H1 (cell line): ENCODE data around the gene RTN4. TPM values are rescaled to one million over a fixed set of nuclear protein-coding genes. Genes with fewer than 3 reads are reported as not detected.

Source experiments
- CTCF ChIA-PET: fragments of 300-600 bp; sonication (Branson Sonifier 250); formaldehyde crosslinking; loops from one replicate; lab custom pipeline; 2021; ENCODE audit not compliant: partially characterized antibody; lab: Charles Lee
- POLR2A ChIA-PET: fragments of 300-600 bp; sonication (Branson Sonifier 250); formaldehyde crosslinking; loops from one replicate; lab custom pipeline; 2021; ENCODE audit warnings: inconsistent platforms; ENCODE audit not compliant: partially characterized antibody; lab: Charles Lee
- DNase-seq, 2 experiments: peaks; one replicate each; pipeline versions ENCODE4 v3.0.0 to v3.0.0-alpha.2; 2010 to 2022; ENCODE audit warnings: low spot score in 2 of 2, low read depth in 1 of 2, mixed read lengths in 1 of 2
- FAIRE-seq: peaks from 2 replicates; lab custom pipeline; 2011; peaks lifted over from hg19 to GRCh38; lab: Jason Lieb, UNC
- H2AFZ ChIP-seq: 2 replicates; pipeline ENCODE4 v1.8.1; 2012; ENCODE audit warnings: low read length, inconsistent platforms
- H2AK5ac ChIP-seq: 2 replicates; pipeline ENCODE4 v1.6.1; 2013; ENCODE audit warnings: low read depth, low read length
- H2BK120ac ChIP-seq: replicated peaks from 2 replicates; pipeline ENCODE3; 2013; ENCODE audit warnings: low read depth, low read length, inconsistent platforms
- H2BK12ac ChIP-seq: 2 replicates; pipeline ENCODE4 v1.6.1; 2013; ENCODE audit warnings: low read depth, low read length
- H2BK15ac ChIP-seq: 2 replicates; pipeline ENCODE4 v1.6.1; 2013; ENCODE audit warnings: low read length
- H2BK20ac ChIP-seq: 2 replicates; pipeline ENCODE4 v1.6.1; 2013; ENCODE audit warnings: low read length
- H2BK5ac ChIP-seq: 2 replicates; pipeline ENCODE4 v1.6.1; 2013; ENCODE audit warnings: low read depth, low read length
- H3K14ac ChIP-seq: 2 replicates; pipeline ENCODE4 v1.6.1; 2013; ENCODE audit warnings: inconsistent platforms; ENCODE audit not compliant: insufficient read length
- H3K18ac ChIP-seq: 2 replicates; pipeline ENCODE4 v1.6.1; 2013; ENCODE audit warnings: low read length; ENCODE audit errors: extremely low read depth
- H3K23ac ChIP-seq: 2 replicates; pipeline ENCODE4 v1.6.1; 2013; ENCODE audit warnings: inconsistent platforms; ENCODE audit not compliant: insufficient read length
- H3K23me2 ChIP-seq: 2 replicates; pipeline ENCODE4 v1.6.1; 2013; ENCODE audit warnings: low read depth, low read length
- H3K27ac ChIP-seq: 2 replicates; pipeline ENCODE4 v1.6.1; 2011; ENCODE audit warnings: low read depth, low read length, inconsistent platforms
- H3K27me3 ChIP-seq, 4 experiments: replicated peaks in 1 of 4; 1 replicate in 1 of 4; 2 replicates in 3 of 4; pipeline versions ENCODE4 v1.6.1 to v1.8.1; 2011 to 2013; ENCODE audit warnings: low read length in 3 of 4, mild to moderate bottlenecking in 3 of 4, inconsistent platforms in 2 of 4, mixed read lengths in 2 of 4, moderate library complexity in 1 of 4; ENCODE audit not compliant: control insufficient read depth in 3 of 4, insufficient read depth in 3 of 4; ENCODE audit errors: extremely low read depth in 1 of 4
- H3K36me3 ChIP-seq, 4 experiments: 2 replicates each; pipeline versions ENCODE4 v1.6.1 to v1.8.1; 2011 to 2013; ENCODE audit warnings: mild to moderate bottlenecking in 4 of 4, low read length in 3 of 4, moderate library complexity in 2 of 4, control low read depth in 1 of 4, inconsistent platforms in 1 of 4; ENCODE audit not compliant: insufficient read depth in 4 of 4, control insufficient read depth in 2 of 4
- H3K4ac ChIP-seq: replicated peaks from 2 replicates; pipeline ENCODE3; 2013; ENCODE audit warnings: low read length, low read depth, mixed read lengths, inconsistent platforms; ENCODE audit not compliant: insufficient read length
- H3K4me1 ChIP-seq, 4 experiments: replicated peaks in 1 of 4; 1 replicate in 1 of 4; 2 replicates in 3 of 4; pipeline versions ENCODE4 v1.6.1 to v1.8.1; 2011 to 2013; ENCODE audit warnings: low read length in 3 of 4, inconsistent platforms in 2 of 4, mixed read lengths in 1 of 4; ENCODE audit not compliant: insufficient read depth in 4 of 4, control insufficient read depth in 3 of 4
- H3K4me2 ChIP-seq, 2 experiments: 2 replicates each; pipeline versions ENCODE4 v1.6.1 to v1.8.1; 2011 to 2013; ENCODE audit warnings: low read depth in 2 of 2, low read length in 2 of 2, control low read depth in 1 of 2, inconsistent platforms in 1 of 2, mild to moderate bottlenecking in 1 of 2; ENCODE audit not compliant: insufficient read depth in 1 of 2
- H3K4me3 ChIP-seq, 4 experiments: fragments of 200-600, 300-600 bp in 1 of 4; sonication (generic), shearing (Covaris generic), sonication (Bioruptor Twin) in 1 of 4; 2 replicates each; pipeline versions ENCODE4 v1.5.1 to v1.8.1; 2011 to 2016; ENCODE audit warnings: low read length in 4 of 4, low read depth in 3 of 4, control low read depth in 2 of 4, inconsistent platforms in 2 of 4, mild to moderate bottlenecking in 2 of 4, mixed read lengths in 1 of 4, moderate library complexity in 1 of 4; ENCODE audit not compliant: insufficient read depth in 2 of 4; ENCODE audit errors: extremely low read depth in 1 of 4
- H3K56ac ChIP-seq: replicated peaks from 2 replicates; pipeline ENCODE3; 2013; ENCODE audit warnings: low read depth, mild to moderate bottlenecking, mixed read lengths, low read length, inconsistent platforms; ENCODE audit not compliant: insufficient read length
- H3K79me1 ChIP-seq: 2 replicates; pipeline ENCODE4 v1.6.1; 2013; ENCODE audit warnings: low read depth, low read length, control low read depth
- H3K79me2 ChIP-seq, 2 experiments: 2 replicates each; pipeline versions ENCODE4 v1.6.1 to v1.8.1; 2012 to 2013; ENCODE audit warnings: low read length in 2 of 2, mild to moderate bottlenecking in 2 of 2, inconsistent platforms in 1 of 2; ENCODE audit not compliant: insufficient read depth in 2 of 2, control insufficient read depth in 1 of 2
- H3K9ac ChIP-seq, 4 experiments: replicated peaks in 1 of 4; 1 replicate in 1 of 4; 2 replicates in 3 of 4; pipeline versions ENCODE4 v1.6.1 to v1.8.1; 2011 to 2013; ENCODE audit warnings: low read depth in 3 of 4, low read length in 3 of 4, control low read depth in 2 of 4, mild to moderate bottlenecking in 2 of 4, moderate library complexity in 2 of 4, inconsistent platforms in 1 of 4; ENCODE audit errors: extremely low read depth in 1 of 4
- H3K9me3 ChIP-seq, 2 experiments: 2 replicates each; pipeline versions ENCODE4 v1.6.1 to v1.8.1; 2012 to 2013; ENCODE audit warnings: mild to moderate bottlenecking in 2 of 2, moderate library complexity in 2 of 2, control low read depth in 1 of 2, inconsistent platforms in 1 of 2, low read depth in 1 of 2, low read length in 1 of 2, mixed read lengths in 1 of 2; ENCODE audit not compliant: insufficient read depth in 2 of 2
- H4K20me1 ChIP-seq, 2 experiments: replicated peaks in 1 of 2; 2 replicates each; pipeline versions ENCODE3 to v1.8.1; 2011 to 2013; ENCODE audit warnings: inconsistent platforms in 2 of 2, low read length in 2 of 2, mild to moderate bottlenecking in 1 of 2; ENCODE audit not compliant: insufficient read depth in 2 of 2, control insufficient read depth in 1 of 2
- H4K5ac ChIP-seq: 2 replicates; pipeline ENCODE4 v1.6.1; 2013; ENCODE audit warnings: low read length, low read depth, mixed read lengths, inconsistent platforms; ENCODE audit not compliant: insufficient read length
- H4K8ac ChIP-seq: 2 replicates; pipeline ENCODE4 v1.8.0; 2013; ENCODE audit warnings: mild to moderate bottlenecking, moderate library complexity, low read length, inconsistent platforms; ENCODE audit not compliant: insufficient read depth; ENCODE audit errors: extremely low read depth
- H4K91ac ChIP-seq: replicated peaks from 2 replicates; pipeline ENCODE3; 2013; ENCODE audit warnings: low read length, mixed read lengths, inconsistent platforms; ENCODE audit not compliant: insufficient read length
- NANOG ChIP-seq: IDR thresholded peaks from 2 replicates; pipeline ENCODE4 v1.6.1; 2011; ENCODE audit warnings: low read length, low read depth, mild to moderate bottlenecking, inconsistent platforms; ENCODE audit not compliant: insufficient read depth, poor library complexity, severe bottlenecking
- SIN3A ChIP-seq, 2 experiments: IDR thresholded peaks in 1 of 2; conservative IDR thresholded peaks in 1 of 2; 2 replicates each; pipeline ENCODE4 v1.6.1; 2011 to 2012; ENCODE audit warnings: low read length in 2 of 2, improper control_type of control experiment in 1 of 2, low read depth in 1 of 2, mild to moderate bottlenecking in 1 of 2
- SIX5 ChIP-seq: IDR thresholded peaks from 2 replicates; pipeline ENCODE4 v1.6.1; 2011; ENCODE audit warnings: mild to moderate bottlenecking, low read depth, low read length
- WGBS, 2 experiments: shearing (Covaris generic) in 1 of 2; methylation state at CpG; one replicate each; pipeline versions ENCODE4 v1.1.6 to v1.1.7; 2013 to 2015; ENCODE audit warnings: low lambda C conversion rate in 2 of 2, mixed read lengths in 2 of 2, inconsistent platforms in 1 of 2, low coverage in 1 of 2, missing lambda C conversion rate in 1 of 2; ENCODE audit not compliant: insufficient replicate concordance in 2 of 2, insufficient coverage in 1 of 2, insufficient read length in 1 of 2; ENCODE audit errors: extremely low coverage in 1 of 2, missing lambda C conversion rate in 1 of 2; 5-methylcytosine and 5-hydroxymethylcytosine counted together
- polyA plus RNA-seq, 7 experiments: library from polyadenylated mRNA; depleted of rRNA in 3 of 7; stranded (reverse) in 5 of 7; unstranded in 2 of 7; fragments of >200 nt in 5 of 7; fragments of 200-250 nt in 2 of 7; gene quantifications; 1 replicate in 5 of 7; 2 replicates in 1 of 7; 4 replicates in 1 of 7; pipeline versions ENCODE4 v1.2.1 to v1.2.3, GENCODE V29; 2011 to 2013; ENCODE audit warnings: missing spikeins in 2 of 7, mixed read lengths in 2 of 7
- total RNA-seq: library from RNA; stranded (reverse); fragmentation: NEBNext Ultra II Directional; extraction: Animal tissue kit (Norgen Biotek cat#: 25700); gene quantifications from 2 replicates; pipeline ENCODE4 v1.2.1, GENCODE V29; 2021

Gene RTN4
- total and polyA plus RNA-seq, 2 of the 8 experiments (the other 6 are each of a cell fraction or from before 2014, with no cell fraction given): 179 to 242 TPM

DNA sequence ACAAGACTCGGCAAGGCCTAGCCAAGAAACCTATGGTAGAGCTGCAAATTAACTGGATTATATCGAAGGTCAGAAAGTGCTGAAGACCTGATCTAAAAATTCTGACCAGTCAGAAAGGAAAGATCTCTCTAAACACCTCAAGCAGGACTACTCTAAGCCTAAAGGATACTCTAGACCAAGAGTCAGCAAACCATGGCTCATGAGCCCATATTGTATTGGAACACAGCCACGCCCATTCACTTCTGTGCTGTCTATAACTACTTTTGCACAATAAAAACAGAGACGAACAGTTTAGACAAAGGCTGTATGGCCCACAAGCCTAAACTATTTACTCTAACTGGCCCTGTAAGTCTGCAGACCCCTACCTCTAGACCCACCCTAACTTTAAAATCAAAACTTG is 18.7 kb downstream of the RTN4 start:
- no peaks in the 10 kb centered on the region for H3K27me3 ChIP-seq
- 0 out of 4 replicates have a peak overlapping the region, but pooled peaks of 1 of the 2 experiments have one; percentile 16 for H3K4me2 ChIP-seq
- H2BK20ac ChIP-seq: no peak overlapping the region
- no peak for TF ChIP-seq SIN3A (conservative IDR thresholded peaks at IDR 0.05 in 1 of 2, IDR thresholded peaks at IDR 0.05 in 1 of 2; ENCODE audit: low read depth in 1 of 2, low read length in 2 of 2)
- TF ChIP-seq NANOG: no peak
- no peak for TF ChIP-seq SIX5
- TF ChIP-seq, all 59 proteins: peak for 0
- CTCF ChIA-PET: interaction anchor here (1.5 to 1.6 kb wide), 2 partner anchors 13 to 15 kb away, joined by 5 read pairs; no protein-coding TSS in a partner anchor
- H3K36me3 ChIP-seq: no peaks in the 10 kb centered on the region
- no peak overlapping the region for H2BK120ac ChIP-seq
- FAIRE-seq (no peak), DNase-seq (no peak)
- no peaks in the 10 kb centered on the region for H3K9me3 ChIP-seq
- H3K4me1 ChIP-seq: peaks cover 0 to 18% (median 12%) of the 10 kb centered on the region in 4 experiments
- H4K20me1 ChIP-seq: peaks cover 16 to 33% of the 10 kb centered on the region in 2 experiments
- H4K91ac ChIP-seq: no peak overlapping the region
- no peak overlapping the region for H4K5ac ChIP-seq
- H3K23me2 ChIP-seq: no peaks in the 10 kb centered on the region
- H3K4me3 ChIP-seq: no peak overlapping the region
- no peak overlapping the region for H3K23ac ChIP-seq
- no peak overlapping the region for H2BK5ac ChIP-seq
- H3K27ac ChIP-seq: no peak overlapping the region
- H3K79me1 ChIP-seq: no peaks in the 10 kb centered on the region
- no peak overlapping the region for H3K9ac ChIP-seq
- no peak overlapping the region for H2BK15ac ChIP-seq
- no peak overlapping the region for H4K8ac ChIP-seq
- no peak overlapping the region for H3K18ac ChIP-seq
- H2AFZ ChIP-seq: no peak overlapping the region
- no peak overlapping the region for H3K4ac ChIP-seq
- no peak overlapping the region for H3K56ac ChIP-seq
- H2AK5ac ChIP-seq: no peak overlapping the region
- H3K14ac ChIP-seq: no peak overlapping the region
- H3K79me2 ChIP-seq: peaks cover 37 to 100% of the 10 kb centered on the region in 2 experiments
- no peak overlapping the region for H2BK12ac ChIP-seq
- POLR2A ChIA-PET: interaction anchor here (0.8 to 1.1 kb wide), 2 partner anchors 9 to 15 kb away, joined by 3 read pairs; no protein-coding TSS in a partner anchor
- 83% methylated on average over 4 of the region's 4 CpGs; no CpG with 5 or more reads in 1 of the 2 experiments for WGBS, 2 experiments
